Vagina (tissue), 2 donors: ENCODE results near the gene EXOSC6. TPM values are rescaled to one million over a fixed set of nuclear protein-coding genes. Genes with fewer than 3 reads are reported as not detected.
"Not testable (repeated sequence)": the region's sequence is repeated elsewhere in the genome, so short reads cannot be mapped to it uniquely, and the experiment has no call there.

Experiments
- DNase-seq, 2 donors: peaks; one replicate each; pipeline ENCODE4 v3.0.0-alpha.2; 2017; ENCODE audit errors: extremely low spot score in 2 of 2
- H3K27ac ChIP-seq: fragments of 200-600 bp; sonication (generic); one replicate; pipeline ENCODE4 v1.5.1; 2019
- H3K27me3 ChIP-seq: fragments of 200-600 bp; sonication (generic); one replicate; pipeline ENCODE4 v1.5.1; 2019
- H3K36me3 ChIP-seq, 2 donors: fragments of 200-600 bp; sonication (generic); one replicate each; pipeline ENCODE4 v1.5.1; 2017 to 2019
- H3K4me1 ChIP-seq: fragments of 200-600 bp; sonication (generic); one replicate; pipeline ENCODE4 v1.5.1; 2019
- H3K4me3 ChIP-seq, 2 donors: fragments of 200-600 bp; sonication (generic); 1 replicate in 1 of 2; 2 replicates in 1 of 2; pipeline ENCODE4 v1.5.1; 2016 to 2019
- H3K9me3 ChIP-seq: fragments of 200-600 bp; sonication (generic); one replicate; pipeline ENCODE4 v1.5.1; 2019
- POLR2A ChIP-seq, 2 donors: fragments of 450-650 bp; IDR thresholded peaks; one replicate each; pipeline ENCODE4 v1.6.1; 2017; ENCODE audit warnings: antibody characterized with exemption in 2 of 2, mild to moderate bottlenecking in 2 of 2, moderate library complexity in 2 of 2
- POLR2AphosphoS5 ChIP-seq, 2 donors: sonication (generic); formaldehyde crosslinking; IDR thresholded peaks; one replicate each; pipeline ENCODE4 v1.9.0; 2017; ENCODE audit warnings: antibody characterized with exemption in 2 of 2, mild to moderate bottlenecking in 2 of 2, low read depth in 1 of 2; ENCODE audit not compliant: insufficient read depth in 1 of 2
- intact Hi-C: fragments of 100-400 bp; cut with DNase I; formaldehyde crosslinking; loops from one replicate; pipeline ENCODE4 v1.15.1; 2023
- total RNA-seq: library from RNA; depleted of rRNA; stranded (reverse); fragments of >200 nt; gene quantifications from one replicate; pipeline ENCODE4 v1.2.3, GENCODE V29; 2016
- TF ChIP-seq, protein P1 (sequence below), 3 experiments: fragments of 450-650 bp in 2 of 3; fragments of 200-600 bp in 1 of 3; sonication (generic) in 1 of 3; IDR thresholded peaks; one replicate each; pipeline ENCODE4 v1.5.1; 2017 to 2019; ENCODE audit warnings: antibody characterized with exemption in 3 of 3, mild to moderate bottlenecking in 2 of 3, moderate library complexity in 2 of 3

EXOSC6 gene
- total RNA-seq, 1 donor from 2014 or later, result 19.2 TPM

GRCh38 chr16:70290949-70291519 is 39.3 kb upstream of the EXOSC6 start:
- DNase-seq, result no peak
- Histone ChIP-seq H3K4me3 (no peak overlapping the region), H3K36me3 (no peaks in the 10 kb centered on the region), H3K9me3 (no peaks in the 10 kb centered on the region), H3K27me3 (no peaks in the 10 kb centered on the region), H3K4me1 (peaks cover 18% of the 10 kb centered on the region), H3K27ac (no peak overlapping the region)
- TF ChIP-seq, protein P1, sequence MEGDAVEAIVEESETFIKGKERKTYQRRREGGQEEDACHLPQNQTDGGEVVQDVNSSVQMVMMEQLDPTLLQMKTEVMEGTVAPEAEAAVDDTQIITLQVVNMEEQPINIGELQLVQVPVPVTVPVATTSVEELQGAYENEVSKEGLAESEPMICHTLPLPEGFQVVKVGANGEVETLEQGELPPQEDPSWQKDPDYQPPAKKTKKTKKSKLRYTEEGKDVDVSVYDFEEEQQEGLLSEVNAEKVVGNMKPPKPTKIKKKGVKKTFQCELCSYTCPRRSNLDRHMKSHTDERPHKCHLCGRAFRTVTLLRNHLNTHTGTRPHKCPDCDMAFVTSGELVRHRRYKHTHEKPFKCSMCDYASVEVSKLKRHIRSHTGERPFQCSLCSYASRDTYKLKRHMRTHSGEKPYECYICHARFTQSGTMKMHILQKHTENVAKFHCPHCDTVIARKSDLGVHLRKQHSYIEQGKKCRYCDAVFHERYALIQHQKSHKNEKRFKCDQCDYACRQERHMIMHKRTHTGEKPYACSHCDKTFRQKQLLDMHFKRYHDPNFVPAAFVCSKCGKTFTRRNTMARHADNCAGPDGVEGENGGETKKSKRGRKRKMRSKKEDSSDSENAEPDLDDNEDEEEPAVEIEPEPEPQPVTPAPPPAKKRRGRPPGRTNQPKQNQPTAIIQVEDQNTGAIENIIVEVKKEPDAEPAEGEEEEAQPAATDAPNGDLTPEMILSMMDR (IDR thresholded peaks at IDR 0.05), result no peak
- no peak for TF ChIP-seq POLR2A (IDR thresholded peaks at IDR 0.05)
- no peak for TF ChIP-seq POLR2AphosphoS5 (IDR thresholded peaks at IDR 0.05; ENCODE audit: insufficient read depth in 1 of 2, low read depth in 1 of 2)
- intact Hi-C loops, result no loop called here

DNA sequence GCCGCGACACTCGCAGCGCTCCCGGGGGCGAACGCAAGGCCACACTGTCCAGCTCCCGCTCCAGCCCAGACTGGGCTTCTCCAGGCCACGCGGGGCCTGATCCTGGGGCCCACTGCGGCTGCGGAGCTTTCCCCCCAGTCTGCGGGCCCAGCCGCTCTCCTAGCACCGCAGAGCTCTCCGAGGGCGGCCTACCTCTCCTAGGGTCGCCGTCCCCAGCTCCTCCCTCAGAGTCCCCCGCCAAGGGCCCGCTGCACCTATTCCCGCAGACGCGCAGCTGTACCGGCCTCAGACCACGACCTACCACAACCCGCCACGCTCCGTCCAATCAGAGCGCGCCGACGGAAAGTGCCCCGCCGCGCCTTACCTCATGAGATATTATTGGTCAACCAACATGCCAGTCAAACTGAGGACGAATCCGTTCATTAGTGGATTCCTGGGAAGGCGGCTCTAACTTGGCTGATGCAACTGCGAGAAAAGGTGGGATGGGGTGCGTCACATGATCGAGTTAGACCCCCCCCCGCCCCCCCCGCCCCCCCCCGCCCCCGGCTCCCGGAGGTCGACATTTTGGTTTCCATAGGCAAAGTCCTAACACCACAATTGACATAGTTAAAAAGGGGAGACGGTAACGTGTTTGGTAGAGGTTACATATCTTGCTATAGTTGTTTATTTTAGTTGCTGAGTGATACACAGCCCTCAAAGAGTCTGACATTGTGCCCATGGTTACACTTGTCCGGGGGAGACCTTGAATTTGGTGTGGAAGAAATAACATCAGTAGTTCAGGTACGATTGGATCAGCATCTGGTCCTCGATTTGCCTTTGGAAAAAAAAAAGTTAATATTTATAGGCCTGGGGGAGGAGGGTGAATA is 37.7 kb upstream of the EXOSC6 start, which contains the start of gene AARS1:
AARS1 (minus strand) TSS at position 278 of the 866 bp plus-strand sequence. CDS start 6,743 bp downstream, outside the sequence.
- Histone ChIP-seq H3K36me3 (peaks cover 0 to 4% of the 10 kb centered on the region in 2 donors), H3K4me1 (peaks cover 18% of the 10 kb centered on the region), H3K27me3 (no peaks in the 10 kb centered on the region), H3K27ac (peak within 1 kb of the TSS; percentile 79), H3K9me3 (no peaks in the 10 kb centered on the region), H3K4me3 (peak within 1 kb of the TSS; percentile 67 to 83)
- intact Hi-C loops, result no loop called here
- peak; percentile 98 to 99 for DNase-seq
- TF ChIP-seq POLR2A (IDR thresholded peaks at IDR 0.05) (peak; percentile 58 to 91), POLR2AphosphoS5 (IDR thresholded peaks at IDR 0.05; ENCODE audit: insufficient read depth in 1 of 2, low read depth in 1 of 2) (peak; percentile 79 to 97)
- TF ChIP-seq, protein P1 (IDR thresholded peaks at IDR 0.05), result peak in 1 of 3 experiments; percentile 10

DNA sequence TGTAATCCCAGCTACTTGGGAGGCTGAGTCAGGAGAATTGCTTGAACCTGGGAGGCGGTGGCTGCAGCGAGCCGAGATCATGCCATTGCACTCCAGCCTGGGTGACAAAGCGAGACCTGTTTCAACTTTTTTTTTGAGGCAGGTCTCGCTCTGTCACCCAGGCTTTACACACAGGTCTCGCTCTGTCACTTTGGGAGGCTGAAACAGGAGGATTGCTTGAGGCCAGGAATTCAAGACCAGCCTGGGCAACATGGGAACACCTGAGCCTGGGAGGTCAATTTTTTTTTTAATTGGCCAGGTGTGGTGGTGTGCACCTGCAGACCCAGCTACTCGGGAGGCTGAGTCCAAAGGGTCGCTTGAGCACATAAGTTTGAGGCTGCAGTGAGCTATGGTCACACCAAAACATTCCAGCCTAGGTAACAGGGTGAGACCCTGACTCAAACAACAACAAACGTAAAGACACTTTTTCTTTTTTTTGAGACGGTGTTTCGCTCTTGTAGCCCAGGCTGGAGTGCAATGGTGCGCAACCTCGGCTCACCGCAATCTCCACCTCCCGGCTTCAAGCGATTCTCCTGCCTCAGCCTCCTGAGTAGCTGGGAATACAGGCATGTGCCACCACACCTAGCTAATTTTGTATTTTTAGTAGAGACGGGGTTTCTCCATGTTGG is 35.7 kb upstream of the EXOSC6 start:
- peaks cover 18% of the 10 kb centered on the region for H3K4me1 ChIP-seq
- H3K4me3 ChIP-seq, result peak overlapping the region; percentile 67 to 83
- H3K36me3 ChIP-seq, result peaks cover 0 to 21% of the 10 kb centered on the region in 2 donors
- intact Hi-C loops, H3K9me3 ChIP-seq, H3K27ac ChIP-seq, DNase-seq, H3K27me3 ChIP-seq: not testable (repeated sequence)

- Histone ChIP-seq H3K4me3 (no peak overlapping the region), H3K27me3 (no peaks in the 10 kb centered on the region), H3K9me3 (no peaks in the 10 kb centered on the region), H3K27ac (no peak overlapping the region), H3K36me3 (peaks cover 0 to 67% of the 10 kb centered on the region in 2 donors), H3K4me1 (no peaks in the 10 kb centered on the region)
- no peak for DNase-seq
- intact Hi-C loops, result no loop called here
- TF ChIP-seq POLR2AphosphoS5 (IDR thresholded peaks at IDR 0.05; ENCODE audit: insufficient read depth in 1 of 2, low read depth in 1 of 2) (no peak), POLR2A (IDR thresholded peaks at IDR 0.05) (no peak)
- TF ChIP-seq, protein P1 (IDR thresholded peaks at IDR 0.05), result no peak
These were observed 24.7 kb upstream of the EXOSC6 start for GRCh38 chr16:70276392-70276791.

DNA sequence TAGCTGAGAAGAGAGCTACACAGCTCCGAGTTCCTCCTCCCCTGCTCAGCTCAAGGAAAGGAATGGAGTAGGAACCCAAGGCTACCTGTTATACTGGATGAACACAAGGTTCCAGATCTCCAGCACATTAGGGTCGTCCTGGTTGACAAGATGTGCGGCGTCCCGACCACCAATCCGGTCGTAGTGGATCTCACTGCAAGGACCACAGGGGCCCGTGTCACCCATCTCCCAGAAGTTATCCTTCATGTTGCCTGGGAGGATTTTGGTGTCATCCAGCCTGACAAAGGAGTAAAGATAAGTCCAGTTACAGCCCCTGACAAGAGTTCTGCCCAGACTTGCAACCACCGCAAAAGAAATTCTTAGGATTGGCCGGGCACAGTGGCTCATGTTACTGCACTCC is 20.0 kb upstream of the EXOSC6 start:
- no peak overlapping the region for H3K27ac ChIP-seq
- H3K36me3 ChIP-seq, result peaks cover 0 to 75% of the 10 kb centered on the region in 2 donors
- no peaks in the 10 kb centered on the region for H3K9me3 ChIP-seq
- no peak for DNase-seq
- H3K4me3 ChIP-seq, result no peak overlapping the region
- intact Hi-C loops, result no loop called here
- H3K27me3 ChIP-seq, result no peaks in the 10 kb centered on the region
- H3K4me1 ChIP-seq, result no peaks in the 10 kb centered on the region
- TF ChIP-seq, protein P1 (IDR thresholded peaks at IDR 0.05), result no peak
